ENCODE data around the gene TRMT1.

TRMT1 gene

DNA sequence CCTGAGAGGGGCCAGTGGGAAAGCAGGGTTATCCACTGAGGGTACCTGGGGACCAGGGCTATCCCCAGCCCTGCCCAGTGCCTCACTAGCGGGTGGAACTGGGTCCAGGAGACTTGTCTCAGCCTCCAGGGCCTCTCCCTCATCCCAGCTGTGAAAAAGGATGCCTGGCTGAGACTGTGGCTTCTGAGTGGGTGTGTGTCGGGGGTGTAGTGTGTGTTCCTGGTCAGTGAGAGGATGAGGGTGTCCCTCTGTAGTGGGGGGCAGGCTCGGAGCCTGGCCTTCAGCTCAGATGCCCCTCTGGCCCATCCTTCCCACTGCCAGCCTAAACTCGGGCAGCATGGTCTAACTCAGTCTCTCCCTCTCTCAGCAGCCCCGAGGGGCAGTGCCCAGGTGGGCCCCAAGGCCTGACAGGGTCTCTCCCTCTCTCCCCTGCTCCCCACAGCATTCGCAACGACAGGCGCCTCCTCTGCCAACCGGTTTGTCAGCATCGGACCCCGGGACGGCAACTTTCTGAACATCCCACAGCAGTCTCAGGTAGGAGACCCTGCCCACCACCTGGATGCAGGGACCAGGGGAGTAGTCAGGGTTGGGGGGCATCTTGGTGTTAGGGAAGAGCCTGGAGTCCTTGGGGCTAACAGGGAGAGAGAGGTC lies 26.6 kb downstream of the TRMT1 start:
- peaks cover 73% of the 10 kb centered on the region for H3K4me1 ChIP-seq (ENCODE audit: insufficient read depth, low read length)
- no peak overlapping the region for H3K9ac ChIP-seq (ENCODE audit: low read length)
- peaks cover 47% of the 10 kb centered on the region for H3K36me3 ChIP-seq (ENCODE audit: insufficient read depth, low read length)
- no peak overlapping the region for H3K4me3 ChIP-seq (ENCODE audit: low read depth in 1 of 2, low read length in 2 of 2)
- H3K27ac ChIP-seq (ENCODE audit: low read depth, low read length), result no peak overlapping the region
- no peaks in the 10 kb centered on the region for H3K9me3 ChIP-seq (ENCODE audit: low read length)
- H3K27me3 ChIP-seq (ENCODE audit: control insufficient read depth in 1 of 2, insufficient read depth in 2 of 2, low read length in 2 of 2), result no peaks in the 10 kb centered on the region

DNA sequence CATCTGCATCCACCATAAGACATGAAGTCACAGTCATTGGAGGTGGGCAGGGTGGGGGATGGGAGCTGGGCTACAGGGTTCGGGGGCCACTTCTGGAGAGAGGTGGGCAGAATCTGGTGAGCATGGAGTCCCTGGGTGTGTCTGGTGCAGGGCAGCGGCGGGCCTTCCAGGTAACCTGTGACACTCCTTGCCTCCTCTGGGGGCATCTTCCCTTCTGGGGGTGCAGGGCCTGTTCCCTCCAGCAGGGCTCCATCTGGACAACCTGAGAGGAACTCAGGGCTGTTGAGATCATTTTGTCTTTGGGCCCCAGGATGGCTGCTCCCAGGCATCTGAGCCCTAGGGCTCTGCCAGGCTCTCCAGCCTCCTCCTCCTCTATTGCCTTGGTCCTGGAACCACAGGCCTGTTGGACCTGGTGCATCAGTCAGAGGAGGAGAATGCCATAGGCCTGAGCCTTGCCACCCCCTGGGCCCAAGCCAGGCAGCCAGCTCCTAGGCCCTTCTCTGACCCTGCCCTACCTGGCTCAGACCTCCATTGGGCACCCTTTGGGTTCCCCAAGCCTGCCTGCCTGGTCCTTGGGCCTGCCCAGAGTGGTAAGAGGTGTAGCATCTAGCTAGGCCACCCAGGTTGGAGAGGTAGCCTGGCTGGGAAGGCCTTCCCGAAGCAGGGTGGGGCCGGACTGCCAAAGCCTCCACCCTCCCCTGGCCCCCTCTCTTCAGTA lies 27.2 kb downstream of the TRMT1 start:
- no peaks in the 10 kb centered on the region for H3K27me3 ChIP-seq (ENCODE audit: control insufficient read depth in 1 of 2, insufficient read depth in 2 of 2, low read length in 2 of 2)
- H3K9ac ChIP-seq (ENCODE audit: low read length), result no peak overlapping the region
- peaks cover 47% of the 10 kb centered on the region for H3K36me3 ChIP-seq (ENCODE audit: insufficient read depth, low read length)

DNA sequence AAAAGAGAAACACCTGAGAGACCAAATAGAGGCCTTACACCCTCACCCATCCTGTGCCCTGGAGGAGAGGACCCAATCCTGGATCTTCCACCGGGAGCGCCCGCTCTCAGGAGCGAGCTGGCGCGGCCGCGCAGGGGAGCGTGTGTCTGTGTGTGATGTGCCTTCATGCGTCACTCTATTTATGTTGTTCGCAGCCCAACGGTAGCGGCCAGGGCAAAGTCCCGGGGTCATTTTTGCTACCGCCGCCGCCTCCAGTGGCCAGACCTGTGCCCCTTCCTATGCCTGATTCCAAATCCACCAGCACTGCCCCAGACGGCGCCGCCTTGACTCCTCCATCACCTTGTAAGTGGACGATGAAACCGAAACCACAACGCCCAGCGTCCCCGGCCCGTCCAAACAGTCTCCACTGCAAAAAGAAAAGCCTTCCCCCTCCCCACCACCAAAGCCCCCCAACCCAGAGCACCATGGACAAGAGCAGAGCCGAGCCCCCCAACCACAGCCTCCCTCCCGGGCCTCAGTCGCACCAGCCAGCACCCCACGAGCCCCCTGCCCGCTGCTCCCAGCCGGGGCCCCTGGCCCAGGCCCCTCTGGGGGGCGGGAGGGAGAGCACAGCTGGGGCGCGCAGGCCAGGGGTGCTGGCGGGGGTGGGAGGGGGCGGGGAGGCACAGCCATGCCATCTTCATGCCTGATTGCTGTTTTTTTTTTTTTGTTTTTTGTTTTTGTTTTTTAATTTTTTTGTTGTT lies 28.6 kb downstream of the TRMT1 start:
- H3K27me3 ChIP-seq (ENCODE audit: control insufficient read depth in 1 of 2, insufficient read depth in 2 of 2, low read length in 2 of 2), result no peaks in the 10 kb centered on the region
- H3K4me1 ChIP-seq (ENCODE audit: insufficient read depth, low read length), result peaks cover 56% of the 10 kb centered on the region
- H3K9ac ChIP-seq (ENCODE audit: low read length), result no peak overlapping the region
- no peak overlapping the region for H3K4me3 ChIP-seq (ENCODE audit: low read depth in 1 of 2, low read length in 2 of 2)
- H3K27ac ChIP-seq (ENCODE audit: low read depth, low read length), result no peak overlapping the region
- H3K36me3 ChIP-seq (ENCODE audit: insufficient read depth, low read length), result peaks cover 45% of the 10 kb centered on the region
- H3K9me3 ChIP-seq (ENCODE audit: low read length), result no peaks in the 10 kb centered on the region

More for the DNA sequence above, 27.2 kb downstream of the TRMT1 start:
- peaks cover 67% of the 10 kb centered on the region for H3K4me1 ChIP-seq (ENCODE audit: insufficient read depth, low read length)
- H3K27ac ChIP-seq (ENCODE audit: low read depth, low read length), result peak overlapping the region; percentile 63
- no peaks in the 10 kb centered on the region for H3K9me3 ChIP-seq (ENCODE audit: low read length)
- no peak overlapping the region for H3K4me3 ChIP-seq (ENCODE audit: low read depth in 1 of 2, low read length in 2 of 2)

DNA sequence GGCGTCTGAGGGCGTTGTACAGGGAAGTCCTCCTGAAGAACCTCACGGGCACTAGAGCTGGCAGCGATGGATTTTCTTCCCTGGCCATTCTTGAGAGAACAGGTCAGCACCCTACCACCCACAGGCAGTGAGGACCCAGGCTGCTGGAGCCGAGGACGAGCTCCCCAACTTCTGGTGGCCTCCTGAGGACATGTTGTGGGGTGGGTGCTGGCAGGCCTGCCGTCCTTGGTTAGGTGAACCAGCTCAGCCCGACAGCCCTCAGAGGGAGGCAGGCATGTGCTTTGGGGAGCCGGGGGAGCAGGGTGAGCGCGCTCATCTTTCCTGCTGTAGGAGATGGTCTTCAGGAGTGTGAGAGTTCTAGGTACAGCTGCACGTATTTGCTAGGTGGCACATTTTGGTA lies 29.2 kb downstream of the TRMT1 start:
- H3K27ac ChIP-seq (ENCODE audit: low read depth, low read length), result no peak overlapping the region
- H3K27me3 ChIP-seq (ENCODE audit: control insufficient read depth in 1 of 2, insufficient read depth in 2 of 2, low read length in 2 of 2), result no peaks in the 10 kb centered on the region
- H3K4me1 ChIP-seq (ENCODE audit: insufficient read depth, low read length), result peaks cover 56% of the 10 kb centered on the region
- H3K9me3 ChIP-seq (ENCODE audit: low read length), result no peaks in the 10 kb centered on the region
- H3K4me3 ChIP-seq (ENCODE audit: low read depth in 1 of 2, low read length in 2 of 2), result no peak overlapping the region
- peaks cover 50% of the 10 kb centered on the region for H3K36me3 ChIP-seq (ENCODE audit: insufficient read depth, low read length)
- H3K9ac ChIP-seq (ENCODE audit: low read length), result no peak overlapping the region

DNA sequence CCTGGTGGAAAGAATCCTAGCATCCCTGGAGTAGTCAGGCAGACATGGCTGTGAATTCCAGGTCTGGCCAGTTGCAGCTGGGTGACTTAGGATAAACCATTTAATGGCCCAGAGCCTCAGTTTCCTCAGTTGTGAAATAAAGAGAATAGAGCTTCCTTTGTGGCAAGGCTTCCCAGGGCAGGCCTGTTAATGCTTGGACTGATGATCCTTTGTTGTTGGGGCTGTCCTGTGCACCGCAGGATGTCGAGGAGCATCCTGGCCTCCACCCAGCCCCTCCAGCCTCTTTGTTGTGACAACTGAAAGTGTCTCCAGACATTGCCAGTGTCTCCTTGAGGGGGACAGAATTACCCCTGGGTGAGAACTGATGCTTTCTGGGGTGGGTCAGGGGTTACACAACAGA lies 30.2 kb downstream of the TRMT1 start:
- peak overlapping the region; percentile 43 for H3K27ac ChIP-seq (ENCODE audit: low read depth, low read length)
- peaks cover 55% of the 10 kb centered on the region for H3K4me1 ChIP-seq (ENCODE audit: insufficient read depth, low read length)
- H3K9ac ChIP-seq (ENCODE audit: low read length), result no peak overlapping the region
- H3K27me3 ChIP-seq (ENCODE audit: control insufficient read depth in 1 of 2, insufficient read depth in 2 of 2, low read length in 2 of 2), result no peaks in the 10 kb centered on the region
- H3K4me3 ChIP-seq (ENCODE audit: low read depth in 1 of 2, low read length in 2 of 2), result no peak overlapping the region
- peaks cover 59% of the 10 kb centered on the region for H3K36me3 ChIP-seq (ENCODE audit: insufficient read depth, low read length)
- no peaks in the 10 kb centered on the region for H3K9me3 ChIP-seq (ENCODE audit: low read length)

DNA sequence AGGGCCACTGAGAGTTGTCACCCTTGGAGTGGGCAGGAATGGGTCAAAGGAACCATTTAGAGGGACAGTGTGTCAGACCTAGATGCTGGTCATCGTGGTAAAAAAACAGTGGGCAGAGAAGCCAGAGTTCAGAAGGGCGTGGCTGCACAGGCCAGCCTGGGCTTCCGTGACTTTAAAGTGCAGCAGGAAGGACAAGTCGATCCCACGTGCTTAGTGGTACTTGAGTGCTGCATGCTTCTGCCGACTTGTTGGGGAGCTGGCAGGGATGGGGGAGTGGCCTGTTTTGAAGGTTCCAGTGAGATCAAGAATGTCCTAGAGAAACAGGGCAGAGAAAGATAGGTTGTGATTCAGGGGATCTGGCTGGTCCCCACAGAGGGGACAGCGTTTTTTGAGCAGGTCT lies 30.9 kb downstream of the TRMT1 start:
- Histone ChIP-seq H3K9ac (ENCODE audit: low read length) (no peak overlapping the region), H3K27me3 (ENCODE audit: control insufficient read depth in 1 of 2, insufficient read depth in 2 of 2, low read length in 2 of 2) (no peaks in the 10 kb centered on the region), H3K4me1 (ENCODE audit: insufficient read depth, low read length) (peaks cover 49% of the 10 kb centered on the region), H3K9me3 (ENCODE audit: low read length) (no peaks in the 10 kb centered on the region), H3K4me3 (ENCODE audit: low read depth in 1 of 2, low read length in 2 of 2) (no peak overlapping the region), H3K36me3 (ENCODE audit: insufficient read depth, low read length) (peaks cover 59% of the 10 kb centered on the region), H3K27ac (ENCODE audit: low read depth, low read length) (peak overlapping the region; percentile 43)

DNA sequence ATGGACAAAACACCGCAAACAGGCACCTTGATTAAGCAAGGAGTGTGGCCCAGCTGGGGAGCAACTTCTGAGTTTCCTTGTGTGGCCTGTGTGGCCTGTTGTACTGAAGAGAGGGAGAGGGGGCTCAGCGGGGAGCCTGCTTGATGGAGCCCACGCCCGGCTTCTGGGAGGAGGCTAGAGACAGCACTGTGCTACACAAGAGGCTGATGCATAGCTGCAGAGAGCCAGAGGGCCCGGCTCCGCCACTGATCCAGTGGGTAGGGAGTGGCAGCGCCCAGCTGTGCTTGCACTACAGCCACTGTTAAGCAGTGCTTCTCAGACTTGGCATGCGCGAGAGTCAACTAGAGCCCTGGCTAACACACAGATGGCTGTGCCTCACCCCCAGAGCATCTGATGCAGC lies 32.9 kb downstream of the TRMT1 start:
- Histone ChIP-seq H3K9me3 (ENCODE audit: low read length) (no peaks in the 10 kb centered on the region), H3K36me3 (ENCODE audit: insufficient read depth, low read length) (peaks cover 55% of the 10 kb centered on the region), H3K4me1 (ENCODE audit: insufficient read depth, low read length) (peaks cover 50% of the 10 kb centered on the region), H3K4me3 (ENCODE audit: low read depth in 1 of 2, low read length in 2 of 2) (no peak overlapping the region), H3K27ac (ENCODE audit: low read depth, low read length) (no peak overlapping the region), H3K9ac (ENCODE audit: low read length) (no peak overlapping the region), H3K27me3 (ENCODE audit: control insufficient read depth in 1 of 2, insufficient read depth in 2 of 2, low read length in 2 of 2) (no peaks in the 10 kb centered on the region)

DNA sequence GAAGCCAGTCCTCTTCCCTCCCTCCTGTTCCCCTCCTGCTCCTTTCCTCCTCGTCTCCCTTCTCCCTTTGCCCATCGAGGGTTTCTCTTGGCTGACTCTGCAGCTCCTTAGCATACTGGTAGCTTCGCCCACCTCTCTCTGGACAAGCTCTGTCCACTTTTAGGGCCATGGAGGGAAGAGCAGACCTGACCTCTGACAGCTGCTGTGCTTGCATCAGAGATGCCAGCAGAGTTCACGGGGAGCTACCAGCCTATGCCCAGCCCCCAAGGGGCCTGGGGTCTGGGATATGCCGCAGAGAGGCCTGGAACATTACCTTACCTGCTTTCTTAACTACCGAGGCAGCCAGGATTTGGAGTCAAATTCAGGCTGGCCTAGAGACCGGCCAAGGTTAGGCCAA lies 33.5 kb downstream of the TRMT1 start:
- peaks cover 61% of the 10 kb centered on the region for H3K36me3 ChIP-seq (ENCODE audit: insufficient read depth, low read length)
- H3K27me3 ChIP-seq (ENCODE audit: control insufficient read depth in 1 of 2, insufficient read depth in 2 of 2, low read length in 2 of 2), result no peaks in the 10 kb centered on the region
- H3K4me3 ChIP-seq (ENCODE audit: low read depth in 1 of 2, low read length in 2 of 2), result no peak overlapping the region
- H3K27ac ChIP-seq (ENCODE audit: low read depth, low read length), result peak overlapping the region; percentile 43
- no peak overlapping the region for H3K9ac ChIP-seq (ENCODE audit: low read length)
- H3K9me3 ChIP-seq (ENCODE audit: low read length), result no peaks in the 10 kb centered on the region
- H3K4me1 ChIP-seq (ENCODE audit: insufficient read depth, low read length), result peaks cover 56% of the 10 kb centered on the region

DNA sequence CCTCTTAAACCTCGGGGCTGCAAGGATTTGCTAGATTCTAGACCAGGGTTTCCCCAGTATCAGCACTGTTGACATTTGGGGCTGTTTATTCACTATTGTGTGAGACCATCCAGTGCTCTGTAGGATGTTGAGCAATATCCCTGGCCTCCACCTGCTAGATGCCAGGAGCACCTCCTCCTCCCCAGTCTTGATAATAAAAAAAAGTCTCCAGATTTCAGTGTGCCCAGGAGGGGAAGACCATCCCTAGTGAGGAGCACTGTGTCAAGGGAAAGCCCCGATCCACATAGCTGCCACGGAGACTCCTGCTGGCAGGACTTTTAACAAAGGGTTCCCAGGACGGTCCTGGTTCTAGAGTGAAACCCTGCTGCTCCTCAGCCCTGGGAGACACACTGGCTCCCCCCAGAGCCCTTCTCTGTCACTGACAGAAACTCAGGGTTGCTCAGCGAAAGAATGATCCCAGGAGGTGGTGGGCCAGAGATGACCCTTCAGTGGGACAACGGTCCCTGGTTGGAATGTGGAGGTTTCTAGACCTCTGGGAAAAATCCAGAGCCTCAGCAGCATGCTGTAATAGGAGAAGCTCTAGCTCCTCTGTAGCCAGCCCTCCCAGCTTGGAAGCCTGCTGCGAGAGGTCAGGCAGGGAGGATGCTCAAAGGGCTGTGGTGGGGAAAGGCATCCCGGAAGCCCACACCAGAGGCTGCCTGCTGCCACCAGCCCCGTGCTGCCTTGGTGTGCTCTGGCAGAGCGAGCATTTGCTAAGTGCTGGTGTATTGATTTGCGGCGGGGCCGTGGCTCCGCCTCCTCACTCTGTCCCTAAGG lies 34.1 kb downstream of the TRMT1 start:
- Histone ChIP-seq H3K27ac (ENCODE audit: low read depth, low read length) (peak overlapping the region; percentile 43), H3K27me3 (ENCODE audit: control insufficient read depth in 1 of 2, insufficient read depth in 2 of 2, low read length in 2 of 2) (no peaks in the 10 kb centered on the region), H3K36me3 (ENCODE audit: insufficient read depth, low read length) (peaks cover 62% of the 10 kb centered on the region), H3K9me3 (ENCODE audit: low read length) (no peaks in the 10 kb centered on the region), H3K4me1 (ENCODE audit: insufficient read depth, low read length) (peaks cover 62% of the 10 kb centered on the region), H3K9ac (ENCODE audit: low read length) (no peak overlapping the region), H3K4me3 (ENCODE audit: low read depth in 1 of 2, low read length in 2 of 2) (no peak overlapping the region)

DNA sequence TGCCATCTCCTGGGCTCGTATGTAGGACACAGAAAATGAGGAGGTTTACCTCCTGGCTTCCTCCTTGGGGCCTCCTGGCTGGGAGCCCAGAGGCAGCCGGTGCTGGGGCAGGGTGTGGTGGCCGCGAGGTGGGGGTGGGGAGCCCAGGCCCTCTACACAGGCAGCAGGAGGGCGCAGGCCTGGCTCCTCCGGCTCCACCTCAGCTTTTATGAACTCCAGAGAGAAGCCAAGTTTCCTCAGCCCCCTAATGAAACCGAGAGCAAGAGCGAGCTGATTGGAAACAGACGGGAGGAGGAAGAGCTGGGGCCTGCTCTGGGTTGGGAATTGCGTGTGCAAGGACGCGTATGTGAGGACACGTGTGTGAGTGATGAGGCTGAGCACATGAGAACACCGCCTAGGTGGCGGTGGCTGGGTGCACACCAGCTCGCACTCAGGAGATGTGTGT lies 37.0 kb downstream of the TRMT1 start:
- Histone ChIP-seq H3K27me3 (ENCODE audit: control insufficient read depth in 1 of 2, insufficient read depth in 2 of 2, low read length in 2 of 2) (no peaks in the 10 kb centered on the region), H3K4me3 (ENCODE audit: low read depth in 1 of 2, low read length in 2 of 2) (no peak overlapping the region), H3K27ac (ENCODE audit: low read depth, low read length) (peak overlapping the region; percentile 95), H3K9ac (ENCODE audit: low read length) (peak overlapping the region; percentile 53), H3K9me3 (ENCODE audit: low read length) (no peaks in the 10 kb centered on the region), H3K36me3 (ENCODE audit: insufficient read depth, low read length) (peaks cover 54% of the 10 kb centered on the region), H3K4me1 (ENCODE audit: insufficient read depth, low read length) (peaks cover 69% of the 10 kb centered on the region)

Measured in muscle layer of colon (tissue), 2 donors.